Lower lobe of right lung (tissue), 2 donors: ENCODE measurements around the gene HMGXB3. TPM values are rescaled to one million over a fixed set of nuclear protein-coding genes. Genes with fewer than 3 reads are reported as not detected.
"Not testable (repeated sequence)": the region's sequence is repeated elsewhere in the genome, so short reads cannot be mapped to it uniquely, and the experiment has no call there.

ENCODE experiments used
- ATAC-seq, 2 donors: fragments of 200-7000 bp; cut with Tn5 transposase; one replicate each; pipeline ENCODE4 v1.9.1; 2020 to 2022; ENCODE audit warnings: mild to moderate bottlenecking in 2 of 2, moderate library complexity in 2 of 2
- DNase-seq: peaks from one replicate; pipeline ENCODE4 v3.0.0-alpha.2; 2020
- H3K27ac ChIP-seq: fragments of 200-600 bp; one replicate; pipeline ENCODE4 v1.8.0; 2022
- H3K27me3 ChIP-seq: fragments of 200-600 bp; one replicate; pipeline ENCODE4 v1.8.0; 2022; ENCODE audit warnings: low read depth
- H3K36me3 ChIP-seq: fragments of 200-600 bp; one replicate; pipeline ENCODE4 v1.8.0; 2022; ENCODE audit warnings: mild to moderate bottlenecking
- H3K4me1 ChIP-seq: fragments of 200-600 bp; one replicate; pipeline ENCODE4 v1.8.0; 2022
- H3K4me3 ChIP-seq: fragments of 200-600 bp; one replicate; pipeline ENCODE4 v1.8.0; 2022; ENCODE audit warnings: mild to moderate bottlenecking
- H3K9me3 ChIP-seq: fragments of 200-600 bp; one replicate; pipeline ENCODE4 v1.8.0; 2022
- CTCF ChIP-seq: fragments of 200-600 bp; IDR thresholded peaks from one replicate; pipeline ENCODE4 v1.8.0; 2022; ENCODE audit warnings: antibody characterized with exemption, mild to moderate bottlenecking
- intact Hi-C: fragments of 100-400 bp; cut with DNase I; formaldehyde crosslinking; loops from one replicate; pipeline ENCODE4 v1.11.0; 2022
- total RNA-seq: library from RNA; stranded (reverse); fragmentation: NEBNext Ultra II Directional; extraction: Animal tissue kit (Norgen Biotek cat#: 25700); gene quantifications from one replicate; pipeline ENCODE4 v1.2.1, GENCODE V29; 2021
- donor health status: DM: no; HTN: yes; CAD: no; lungs with severe emphysema.

HMGXB3 gene
- total RNA-seq, 1 donor from 2014 or later = 28.3 TPM

- ATAC-seq = no peak
- Histone ChIP-seq H3K27ac (no peak overlapping the region), H3K36me3 (peaks cover 98% of the 10 kb centered on the region), H3K27me3 (no peaks in the 10 kb centered on the region), H3K9me3 (no peaks in the 10 kb centered on the region), H3K4me1 (peaks cover 25% of the 10 kb centered on the region), H3K4me3 (no peak overlapping the region)
- DNase-seq = no peak
- no peak for TF ChIP-seq CTCF
- intact Hi-C loops = no loop called here
Measured at GRCh38 chr5:150022681-150023080, 22.1 kb downstream of the HMGXB3 start.

GRCh38 chr5:150023136-150023535 is 22.6 kb downstream of the HMGXB3 start:
- Histone ChIP-seq H3K27ac (no peak overlapping the region), H3K4me3 (no peak overlapping the region), H3K27me3 (no peaks in the 10 kb centered on the region), H3K4me1 (peaks cover 25% of the 10 kb centered on the region), H3K9me3 (no peaks in the 10 kb centered on the region), H3K36me3 (peaks cover 98% of the 10 kb centered on the region)
- ATAC-seq = no peak
- intact Hi-C loops = no loop called here
- no peak for TF ChIP-seq CTCF
- DNase-seq = no peak

GRCh38 chr5:150024346-150024984 is 23.9 kb downstream of the HMGXB3 start:
- H3K36me3 ChIP-seq = peaks cover 96% of the 10 kb centered on the region
- H3K27ac ChIP-seq = peak overlapping the region; percentile 20
- intact Hi-C loops = no loop called here
- TF ChIP-seq CTCF = no peak
- DNase-seq (no peak), ATAC-seq (peak in 1 of 2 donors; percentile 28)
- H3K27me3 ChIP-seq = no peaks in the 10 kb centered on the region
- H3K9me3 ChIP-seq = no peaks in the 10 kb centered on the region
- H3K4me3 ChIP-seq = no peak overlapping the region
- H3K4me1 ChIP-seq = peaks cover 25% of the 10 kb centered on the region

GRCh38 chr5:150026682-150027172 is 26.2 kb downstream of the HMGXB3 start:
- peaks cover 23% of the 10 kb centered on the region for H3K4me1 ChIP-seq
- peaks cover 96% of the 10 kb centered on the region for H3K36me3 ChIP-seq
- no peak overlapping the region for H3K27ac ChIP-seq
- ATAC-seq = no peak
- H3K4me3 ChIP-seq = no peak overlapping the region
- no peak for TF ChIP-seq CTCF
- no peaks in the 10 kb centered on the region for H3K9me3 ChIP-seq
- DNase-seq = no peak
- H3K27me3 ChIP-seq = no peaks in the 10 kb centered on the region
- intact Hi-C loops = no loop called here

- ATAC-seq, H3K27me3 ChIP-seq, H3K4me3 ChIP-seq, H3K9me3 ChIP-seq, H3K4me1 ChIP-seq, H3K27ac ChIP-seq, intact Hi-C loops, DNase-seq: not testable (repeated sequence)
- H3K36me3 ChIP-seq = peaks cover 98% of the 10 kb centered on the region
Measured at GRCh38 chr5:150028047-150028446, 27.5 kb downstream of the HMGXB3 start.

- Histone ChIP-seq H3K36me3 (peaks cover 99% of the 10 kb centered on the region), H3K4me1 (no peaks in the 10 kb centered on the region), H3K4me3 (no peak overlapping the region), H3K9me3 (no peaks in the 10 kb centered on the region), H3K27me3 (no peaks in the 10 kb centered on the region), H3K27ac (no peak overlapping the region)
- ATAC-seq (no peak), DNase-seq (no peak)
- TF ChIP-seq CTCF = no peak
- intact Hi-C loops = no loop called here
Measured at GRCh38 chr5:150033334-150033733, 32.8 kb downstream of the HMGXB3 start.
